GM21390 (cell line): ENCODE results near the gene OGT.
"Not testable (repeated sequence)": the region's sequence is repeated elsewhere in the genome, so short reads cannot be mapped to it uniquely, and the experiment has no call there.

Source experiments
- ATAC-seq: cut with Tn5 transposase; IDR thresholded peaks from one replicate; pipeline ENCODE4 v1.9.1; 2021; ENCODE audit not compliant: unreplicated experiment

Gene OGT

DNA sequence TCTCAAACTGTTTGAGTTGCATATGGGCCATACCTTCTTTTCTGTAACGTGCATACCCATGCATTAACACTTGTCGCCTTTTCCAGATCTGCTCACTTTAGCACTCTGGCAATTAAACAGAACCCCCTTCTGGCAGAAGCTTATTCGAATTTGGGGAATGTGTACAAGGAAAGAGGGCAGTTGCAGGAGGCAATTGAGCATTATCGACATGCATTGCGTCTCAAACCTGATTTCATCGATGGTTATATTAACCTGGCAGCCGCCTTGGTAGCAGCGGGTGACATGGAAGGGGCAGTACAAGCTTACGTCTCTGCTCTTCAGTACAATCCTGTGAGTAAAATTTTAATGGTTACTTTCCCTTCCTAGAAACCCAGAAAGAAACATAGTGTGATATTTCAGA is 4.8 kb downstream of the OGT start:
- no peak for ATAC-seq

DNA sequence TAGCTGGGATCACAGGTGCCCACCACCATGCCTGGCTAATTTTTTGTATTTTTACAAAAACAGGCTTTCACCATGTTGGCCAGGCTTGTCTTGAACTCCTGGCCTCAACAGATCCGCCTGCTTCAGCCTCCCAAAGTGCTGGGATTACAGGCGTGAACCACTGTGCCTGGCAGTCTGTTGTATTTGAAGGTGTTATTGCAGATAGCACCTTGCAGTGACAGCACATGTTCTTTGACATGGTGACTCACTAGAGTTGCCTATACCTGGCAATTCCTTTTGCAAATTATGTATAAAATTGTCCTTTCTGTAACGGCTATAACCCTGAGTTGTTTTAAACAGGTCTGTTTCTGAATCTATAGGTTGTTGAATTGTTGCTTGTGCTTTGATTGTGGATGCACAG is 7.9 kb downstream of the OGT start:
- peak; percentile 24 for ATAC-seq

DNA sequence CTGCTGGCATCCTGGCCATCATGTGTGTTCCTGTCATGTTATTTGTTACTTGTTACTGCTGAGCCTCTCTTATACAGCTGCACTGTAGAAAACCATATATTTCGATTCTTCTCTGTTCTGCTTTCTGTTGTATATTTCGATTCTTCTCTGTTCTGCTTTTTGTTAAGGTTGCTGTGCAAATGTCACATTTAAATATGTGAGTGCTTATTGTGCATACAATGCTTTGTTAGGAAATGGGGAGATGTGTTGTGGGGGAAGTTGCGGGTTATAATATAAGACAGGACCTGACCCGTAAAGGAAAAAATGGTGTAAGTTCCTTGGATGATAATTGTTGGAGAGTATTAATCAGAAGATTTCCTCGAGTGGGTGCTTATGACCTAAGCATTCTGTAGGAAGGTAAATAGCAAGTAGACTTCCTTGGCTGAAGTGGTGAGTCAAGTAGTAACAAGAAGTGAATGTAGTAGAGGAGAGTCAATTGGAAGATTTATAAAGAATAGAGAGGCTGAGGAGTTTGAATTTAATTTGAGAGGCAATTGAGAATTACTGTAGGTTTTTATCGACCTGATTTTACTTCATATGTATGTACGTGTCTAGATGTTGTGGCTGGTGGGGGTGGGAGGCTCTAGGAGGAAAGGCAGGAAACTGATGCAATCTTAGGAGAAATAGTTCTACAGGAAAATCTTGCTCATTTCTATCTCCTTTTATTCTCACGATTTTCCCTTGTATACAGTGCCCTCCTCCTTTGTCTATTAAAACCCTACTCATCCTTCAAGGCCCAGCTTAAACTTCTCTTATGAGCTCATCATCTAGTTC is 8.5 kb downstream of the OGT start:
- peak; percentile 77 for ATAC-seq

DNA sequence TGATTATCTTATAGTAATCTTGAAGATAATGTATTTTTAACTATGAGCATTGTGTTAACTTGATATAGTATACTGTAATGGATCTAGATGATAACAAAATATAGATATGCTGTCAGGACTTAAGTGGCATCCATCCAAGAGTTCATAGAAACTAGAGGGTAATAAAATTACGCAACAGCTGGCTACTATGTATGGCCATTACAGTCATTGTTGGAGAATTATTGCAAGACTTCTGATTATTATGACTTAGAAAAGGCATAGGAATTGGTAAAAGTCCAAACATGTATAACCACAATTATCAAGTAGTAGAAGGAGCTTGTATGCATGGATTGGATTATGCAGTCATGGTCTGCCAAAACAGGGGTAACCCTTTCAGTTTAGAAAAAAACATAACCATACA is 9.5 kb downstream of the OGT start:
- no peak for ATAC-seq

DNA sequence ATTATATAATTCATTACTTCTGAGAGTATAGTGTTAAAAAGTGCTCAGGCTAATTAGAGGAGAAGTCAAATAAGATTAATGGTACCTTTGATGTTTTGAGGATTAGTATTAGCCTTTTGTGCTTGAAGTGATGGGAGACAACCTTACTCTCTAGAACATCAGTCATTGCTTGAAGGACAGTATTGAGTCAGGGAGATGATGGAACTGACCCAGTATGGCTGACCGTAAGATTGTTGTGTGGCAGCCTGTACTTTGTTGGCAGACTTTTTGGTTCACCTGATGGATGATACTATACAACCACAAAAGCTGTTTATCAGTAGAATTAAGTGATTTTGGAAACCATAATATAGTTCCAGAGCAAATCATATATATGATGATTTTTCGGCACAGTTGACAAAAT is 9.9 kb downstream of the OGT start:
- no peak for ATAC-seq

DNA sequence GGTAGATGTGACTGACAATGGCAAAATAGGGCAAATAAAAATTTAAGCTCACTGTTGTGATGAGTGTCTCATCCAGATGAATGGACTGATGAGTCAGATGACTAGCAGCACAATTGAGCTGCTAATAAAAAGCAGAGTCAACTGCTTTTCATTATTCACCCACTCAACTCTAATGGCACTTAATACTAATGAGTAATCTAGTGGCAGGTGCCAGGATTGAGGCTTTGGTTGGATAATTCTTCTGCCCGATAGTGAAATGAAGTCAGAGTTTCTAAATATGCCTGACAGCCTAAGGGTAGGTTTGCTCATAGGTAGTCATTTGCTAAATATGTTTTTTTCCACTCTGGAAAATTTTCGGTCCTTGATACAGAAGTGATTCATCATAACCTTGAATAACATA is 10.4 kb downstream of the OGT start:
- no peak for ATAC-seq

DNA sequence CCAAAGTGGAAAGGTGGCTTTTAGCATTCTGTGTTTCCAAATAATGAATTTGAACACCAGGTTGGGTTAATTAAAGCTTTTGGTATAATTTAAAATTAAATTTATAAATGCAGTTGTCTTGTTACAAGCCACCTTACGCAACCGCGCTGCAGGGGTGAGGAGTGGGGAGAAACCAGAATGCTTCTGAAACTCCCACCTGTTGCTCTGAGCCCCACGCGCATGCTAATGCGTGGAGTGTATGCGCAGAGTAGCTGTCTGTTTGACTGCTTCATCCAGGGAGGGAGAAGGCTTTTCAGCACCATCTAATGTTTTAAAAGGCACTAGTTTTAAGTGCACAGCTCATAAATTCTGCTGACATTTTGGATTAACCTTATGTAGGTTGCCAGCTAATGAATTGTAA is 12.5 kb downstream of the OGT start:
- ATAC-seq, result no peak

DNA sequence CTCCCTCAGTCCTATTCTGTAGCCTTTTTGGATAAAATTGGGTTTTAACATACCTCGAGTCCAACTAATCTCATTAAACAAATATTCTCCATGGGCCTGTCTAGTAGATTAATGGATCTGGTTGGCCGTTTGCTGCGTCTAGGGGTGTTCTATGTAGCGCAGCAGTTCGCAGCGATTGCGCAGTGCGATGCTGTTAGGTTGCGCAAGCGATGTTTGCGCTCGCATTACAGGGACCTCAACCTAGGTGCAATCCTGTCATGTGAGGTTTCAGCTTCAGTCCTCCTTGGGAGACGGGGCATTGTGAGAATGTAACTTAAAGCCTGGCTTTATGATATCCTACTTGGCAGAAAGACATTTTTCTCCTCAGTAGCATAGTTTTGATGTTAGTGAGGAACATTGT is 14.0 kb downstream of the OGT start:
- no peak for ATAC-seq

DNA sequence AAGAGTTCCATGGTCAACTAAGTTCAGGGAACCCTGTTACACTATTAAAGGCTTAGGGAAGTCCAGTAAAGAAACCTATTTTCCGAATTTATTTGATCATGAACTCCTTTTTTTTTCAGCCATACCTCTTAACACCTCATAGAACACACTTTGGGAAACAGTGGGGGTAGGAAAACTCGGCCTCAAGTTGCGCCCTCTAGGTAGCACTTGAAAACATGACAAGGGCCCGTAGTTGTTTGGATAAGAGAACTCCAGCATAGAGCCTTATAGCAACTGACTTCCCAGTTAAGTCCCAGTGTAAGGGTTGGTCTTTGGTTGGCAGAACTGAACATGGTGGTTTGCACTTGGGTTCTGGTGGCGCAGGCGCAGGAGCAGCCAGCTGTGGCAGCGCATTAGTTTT is 14.4 kb downstream of the OGT start:
- no peak for ATAC-seq

DNA sequence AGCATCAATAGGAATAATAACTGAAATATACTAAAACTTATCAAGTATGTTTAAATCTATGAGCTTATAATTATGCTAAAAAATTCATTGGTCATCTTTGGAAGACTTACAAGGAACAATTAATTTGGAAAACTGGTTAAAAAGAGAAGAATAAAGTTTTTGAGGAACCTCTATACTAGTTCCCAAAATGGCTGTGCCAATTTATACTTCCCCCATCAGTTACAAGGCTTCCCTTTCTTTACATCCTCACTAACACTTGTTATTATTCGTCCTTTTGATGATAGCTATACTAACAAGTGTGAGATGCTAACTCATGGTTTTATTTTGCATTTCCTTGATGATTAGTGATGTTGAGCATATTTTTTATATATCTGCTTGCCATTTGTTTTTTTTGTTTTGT is 17.1 kb downstream of the OGT start:
- no peak for ATAC-seq

DNA sequence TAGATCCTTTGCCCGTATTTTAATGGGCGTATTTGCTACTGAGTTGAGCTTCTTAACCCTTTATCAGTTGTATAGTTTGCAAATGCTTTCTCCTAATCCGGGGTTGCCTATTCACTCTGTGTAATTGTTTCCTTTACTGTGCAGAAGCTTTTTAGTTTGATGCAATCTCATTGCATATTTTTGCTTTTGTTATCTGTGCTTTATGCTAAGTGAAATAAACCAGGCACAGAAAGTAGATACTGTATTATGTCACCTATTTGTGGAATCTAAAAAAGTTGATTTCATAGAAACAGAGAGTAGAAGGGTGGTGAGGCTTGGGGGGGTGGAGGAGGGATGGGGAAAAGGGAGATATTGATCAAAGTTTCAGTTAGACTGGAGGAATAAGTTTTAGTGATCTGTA is 17.7 kb downstream of the OGT start:
- ATAC-seq, result no peak

DNA sequence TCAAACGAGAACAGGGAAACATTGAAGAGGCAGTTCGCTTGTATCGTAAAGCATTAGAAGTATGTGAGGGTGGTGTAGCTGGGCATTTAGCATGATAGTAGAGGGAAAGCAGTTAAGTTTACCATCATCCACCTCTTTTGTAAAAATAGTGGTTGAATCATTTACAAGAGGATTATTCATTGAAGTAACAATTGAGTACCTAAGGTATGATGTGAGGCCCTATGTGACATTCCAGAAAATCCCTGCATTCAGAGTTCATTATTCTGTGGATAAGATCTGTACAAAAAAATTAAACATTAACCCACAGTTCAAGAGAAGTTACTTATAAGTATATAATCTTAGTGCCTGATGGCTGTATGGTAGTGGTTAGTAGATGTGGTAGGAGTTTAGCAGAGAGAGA is 23.1 kb downstream of the OGT start:
- ATAC-seq, result no peak

DNA sequence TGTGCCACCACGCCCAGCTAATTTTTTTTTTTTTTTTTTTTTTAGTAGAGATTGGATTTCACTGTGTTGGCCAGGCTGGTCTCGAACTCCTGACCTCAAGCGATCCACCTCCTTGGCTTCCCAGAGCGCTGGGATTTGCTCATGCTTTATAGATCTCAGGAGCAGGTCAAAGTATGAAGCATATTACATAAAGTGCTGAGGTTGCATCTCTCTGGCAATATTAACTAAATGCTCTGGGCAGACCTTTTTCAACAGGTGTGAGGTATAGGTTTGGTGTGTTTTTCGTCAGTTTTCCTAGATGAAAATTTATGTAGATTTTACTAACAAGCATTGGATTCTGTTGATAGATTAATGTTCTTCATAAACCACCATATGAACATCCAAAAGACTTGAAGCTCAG is 26.0 kb downstream of the OGT start:
- ATAC-seq, result no peak

DNA sequence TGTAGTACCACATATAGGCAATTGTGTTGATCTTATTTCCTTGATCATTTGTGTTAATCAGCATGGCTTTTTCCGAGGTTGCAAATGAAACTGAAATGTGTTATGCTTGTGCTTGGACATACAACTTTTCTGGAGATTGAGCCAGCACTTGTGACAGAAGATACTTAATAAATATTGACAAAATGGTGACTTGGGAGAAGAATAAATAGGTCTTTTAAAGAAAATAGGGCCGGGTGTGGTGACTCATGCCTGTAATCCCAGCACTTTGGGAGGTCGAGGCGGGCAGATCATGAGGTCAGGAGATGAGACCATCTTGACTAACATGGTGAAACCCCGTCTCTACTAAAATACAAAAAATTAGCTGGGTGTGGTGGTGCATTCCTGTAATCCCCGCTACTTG is 26.9 kb downstream of the OGT start:
- not testable (repeated sequence) for ATAC-seq

DNA sequence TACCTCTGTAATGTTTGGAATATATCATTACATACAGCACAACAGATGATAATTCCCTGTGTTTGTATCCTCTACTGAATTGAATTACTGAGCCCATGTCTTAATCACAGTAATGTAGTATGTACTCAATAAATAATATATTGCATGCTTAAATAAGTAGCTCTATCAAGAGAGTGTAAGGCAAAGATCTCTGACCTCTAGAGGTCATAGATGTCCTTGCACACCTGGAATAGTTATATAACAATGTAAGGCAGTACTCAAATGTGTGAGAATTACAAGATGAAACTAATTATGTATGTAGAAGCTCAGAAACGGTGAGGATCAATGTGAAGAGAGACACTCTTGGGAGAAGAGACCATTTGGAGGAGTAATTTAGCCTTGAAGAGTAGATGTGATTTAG is 31.0 kb downstream of the OGT start:
- no peak for ATAC-seq

DNA sequence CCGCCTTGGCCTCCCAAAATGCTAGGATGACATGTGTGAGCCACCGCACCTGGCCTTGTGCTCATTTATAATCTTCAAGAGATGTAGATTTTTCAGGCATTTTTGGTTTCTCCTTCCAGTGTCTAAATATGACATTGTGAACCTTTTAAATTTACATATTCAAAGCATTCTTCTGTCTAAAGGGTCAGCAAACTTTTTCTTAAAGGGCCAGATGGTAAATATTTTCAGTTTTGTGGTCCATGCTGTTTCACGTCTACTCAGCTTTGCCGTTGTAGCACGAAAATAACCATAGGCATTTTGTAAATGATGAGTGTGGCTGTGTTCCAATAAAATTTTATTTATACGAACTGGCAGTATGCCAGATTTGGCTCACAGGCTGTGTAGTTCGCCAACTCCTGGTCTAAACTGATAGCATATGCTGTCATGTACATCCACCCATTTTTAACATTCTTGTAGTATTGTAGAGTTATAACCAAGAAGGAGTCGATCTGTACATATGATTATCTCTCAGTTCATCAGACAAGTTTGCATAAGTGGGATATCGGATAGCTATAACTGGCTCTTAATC is 32.7 kb downstream of the OGT start:
- ATAC-seq, result no peak

DNA sequence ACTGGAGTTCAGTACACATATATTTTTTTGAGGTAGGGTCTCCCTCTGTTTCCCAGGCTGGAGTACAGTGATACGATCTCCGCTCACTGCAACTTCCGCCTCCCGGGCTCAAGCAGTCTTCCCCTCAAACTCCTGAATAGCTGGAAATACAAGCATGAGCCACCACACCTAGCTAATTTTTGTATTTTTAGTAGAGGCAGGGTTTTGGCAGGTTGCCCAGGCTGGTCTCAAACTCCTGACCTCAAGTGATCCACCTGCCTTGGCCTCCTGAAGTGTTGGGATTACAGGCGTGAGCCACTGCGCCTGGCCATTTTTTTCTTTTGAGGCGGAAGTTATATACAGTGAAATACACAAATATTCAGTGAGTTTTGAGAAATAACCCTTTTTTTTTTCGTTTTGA is 38.5 kb downstream of the OGT start:
- ATAC-seq, result not testable (repeated sequence)

DNA sequence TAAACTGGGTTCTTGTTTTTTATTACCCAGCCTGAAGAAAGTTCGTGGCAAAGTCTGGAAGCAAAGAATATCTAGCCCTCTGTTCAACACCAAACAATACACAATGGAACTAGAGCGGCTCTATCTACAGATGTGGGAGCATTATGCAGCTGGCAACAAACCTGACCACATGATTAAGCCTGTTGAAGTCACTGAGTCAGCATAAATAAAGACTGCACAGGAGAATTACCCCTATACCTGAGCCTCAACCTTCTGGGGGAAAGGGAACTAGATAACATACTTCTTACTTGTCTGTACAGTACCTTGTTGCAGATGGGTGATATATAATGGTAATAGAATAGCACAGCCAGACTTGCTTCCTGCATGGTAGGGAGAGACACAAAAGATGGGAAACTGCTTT is 40.7 kb downstream of the OGT start:
- no peak for ATAC-seq

DNA sequence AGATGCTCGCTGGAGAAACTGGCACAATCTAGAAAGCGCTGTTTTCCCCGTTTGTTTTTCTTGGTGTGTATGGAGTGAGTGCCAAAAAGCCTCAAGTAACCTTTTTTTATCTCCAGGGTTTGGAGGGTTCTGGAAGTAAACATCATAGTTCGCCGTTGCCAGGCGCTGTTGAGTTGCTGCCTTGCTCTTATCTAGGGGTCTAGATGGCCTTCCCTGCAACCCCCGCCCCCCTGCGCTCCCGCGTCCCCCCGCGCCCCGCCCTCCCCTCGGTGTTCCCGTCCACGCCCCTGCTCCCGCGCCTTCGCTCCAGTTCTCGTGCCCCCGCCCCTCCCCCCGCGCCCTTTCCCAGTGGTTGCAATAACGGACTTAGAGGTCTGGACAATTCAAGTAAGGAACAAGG is 44.8 kb downstream of the OGT start:
- no peak for ATAC-seq

DNA sequence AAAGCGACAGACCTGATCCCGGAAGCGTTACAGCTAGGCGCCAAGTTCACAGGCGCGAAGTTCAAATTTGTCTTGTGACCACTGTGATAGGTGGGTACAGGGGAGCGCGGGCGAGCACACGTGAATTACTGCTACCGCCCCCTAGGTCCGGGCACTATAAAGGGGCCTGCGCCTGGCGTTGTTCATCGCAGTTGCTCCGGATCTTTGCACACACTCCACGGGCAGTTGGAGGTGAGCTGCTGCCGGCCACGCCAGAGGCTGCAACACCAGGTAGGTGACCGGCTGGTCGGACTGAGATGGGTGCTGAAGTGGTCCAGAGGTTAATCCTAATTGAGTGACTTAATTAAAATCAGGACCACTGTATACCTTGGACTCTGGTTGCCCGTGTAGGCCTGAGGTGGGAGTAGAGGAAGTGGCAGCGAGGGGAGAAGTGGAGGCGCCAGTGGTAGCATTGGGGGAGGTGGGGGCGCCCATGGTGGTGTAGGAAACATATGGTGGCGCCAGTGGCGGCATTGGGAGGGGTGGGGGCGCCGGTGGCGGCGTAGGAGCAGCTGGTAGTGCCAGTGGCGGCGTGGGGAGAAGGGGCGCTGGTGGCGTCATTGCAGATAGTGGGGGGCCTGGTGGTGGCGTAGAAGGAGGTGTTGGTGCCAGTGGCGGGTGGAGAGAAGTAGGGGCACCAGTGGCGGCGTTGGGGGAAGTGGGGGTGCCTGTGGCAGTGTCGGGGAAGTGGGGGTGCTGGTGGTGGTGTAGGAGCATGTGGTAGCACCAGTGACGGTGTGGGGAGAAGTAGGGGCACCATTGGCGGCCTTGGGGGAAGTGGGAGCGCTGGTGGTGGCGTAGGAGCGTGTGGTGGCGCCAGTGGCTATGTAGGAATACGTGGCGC is 45.6 kb downstream of the OGT start, which contains the start of gene GCNA:
GCNA (plus strand) TSS at position 185 of the 883 bp plus-strand sequence. CDS start 2,385 bp downstream, outside the sequence.
- no peak for ATAC-seq

DNA sequence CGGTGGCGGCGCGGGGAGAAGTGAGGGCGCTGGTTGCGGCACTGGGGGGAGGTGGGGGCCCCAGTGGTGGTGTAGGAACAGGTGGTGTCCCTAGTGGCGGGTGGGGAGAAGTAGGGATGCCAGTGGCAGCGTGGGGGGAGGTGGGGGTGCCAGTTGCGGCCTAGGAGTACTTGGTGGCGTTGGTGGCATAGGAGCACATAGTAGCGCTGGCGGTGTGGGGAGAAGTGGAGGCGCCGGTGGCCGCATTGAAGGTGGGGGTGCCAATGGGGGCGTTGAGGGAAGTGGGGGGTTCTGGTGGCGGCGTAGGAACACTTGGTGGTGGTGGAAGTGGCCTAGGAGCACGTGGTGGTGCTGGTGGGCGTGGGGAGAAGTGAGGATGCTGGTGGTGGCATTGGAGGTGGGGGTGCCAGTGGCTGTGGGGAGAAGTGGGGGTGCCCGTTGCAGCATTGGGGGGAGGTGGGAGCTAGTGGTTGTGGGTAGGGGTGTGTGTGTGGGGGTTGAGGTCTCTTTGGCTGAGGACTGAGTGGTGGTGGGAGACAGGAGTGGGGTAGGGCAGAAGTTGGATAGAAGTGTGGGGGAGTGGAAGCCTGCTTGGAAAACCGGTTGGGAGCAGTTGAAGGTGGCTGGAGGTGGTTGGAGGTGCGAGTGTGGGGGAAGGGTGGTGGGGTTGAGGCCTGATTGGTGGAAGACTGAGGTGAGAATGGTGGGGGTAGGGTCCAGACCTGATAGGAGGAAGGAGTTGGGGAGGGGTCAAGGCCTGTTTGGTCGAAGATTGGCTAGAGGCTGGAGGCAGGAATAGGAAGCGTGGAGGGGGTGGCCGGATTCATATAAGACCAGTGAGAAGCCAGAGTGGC is 46.5 kb downstream of the OGT start:
- no peak for ATAC-seq
